GM21529 (cell line): ENCODE results near the gene OTUD6A.

ENCODE experiments used
- ATAC-seq: cut with Tn5 transposase; IDR thresholded peaks from one replicate; pipeline ENCODE4 v1.9.1; 2021; ENCODE audit not compliant: unreplicated experiment

OTUD6A gene, protein sequence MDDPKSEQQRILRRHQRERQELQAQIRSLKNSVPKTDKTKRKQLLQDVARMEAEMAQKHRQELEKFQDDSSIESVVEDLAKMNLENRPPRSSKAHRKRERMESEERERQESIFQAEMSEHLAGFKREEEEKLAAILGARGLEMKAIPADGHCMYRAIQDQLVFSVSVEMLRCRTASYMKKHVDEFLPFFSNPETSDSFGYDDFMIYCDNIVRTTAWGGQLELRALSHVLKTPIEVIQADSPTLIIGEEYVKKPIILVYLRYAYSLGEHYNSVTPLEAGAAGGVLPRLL

GRCh38 chrX:70062076-70062475, at the start of gene OTUD6A:
TSS of gene OTUD6A (plus strand) at chrX:70062457. CDS start at chrX:70062525, 68 bp downstream.
- ATAC-seq = no peak

- no peak for ATAC-seq
Observed at GRCh38 chrX:70012756-70013155, 49.5 kb upstream of the OTUD6A start.

GRCh38 chrX:70013466-70014381, 48.5 kb upstream of the OTUD6A start:
- no peak for ATAC-seq

- no peak for ATAC-seq
Observed at GRCh38 chrX:70016513-70016912, 45.7 kb upstream of the OTUD6A start.

DNA sequence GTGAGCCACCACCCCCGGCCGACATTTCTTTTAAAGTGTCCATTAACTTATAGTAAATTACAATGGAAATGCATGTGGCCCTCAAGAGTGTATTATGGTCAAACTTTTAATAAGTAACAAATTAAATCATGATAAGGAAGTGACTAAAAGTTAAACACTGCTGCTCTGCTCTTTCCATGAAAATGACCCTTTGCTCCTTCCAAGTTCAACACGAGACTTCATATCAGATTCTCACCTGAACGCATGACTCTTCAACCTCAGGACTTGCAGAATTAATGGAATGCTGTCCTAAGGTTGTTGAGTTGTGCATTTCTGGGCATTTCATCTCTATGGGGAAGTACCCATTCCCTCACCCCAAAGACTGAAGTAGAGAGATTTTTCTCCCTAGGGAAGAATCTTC, 39.6 kb upstream of the OTUD6A start:
- ATAC-seq = no peak

DNA sequence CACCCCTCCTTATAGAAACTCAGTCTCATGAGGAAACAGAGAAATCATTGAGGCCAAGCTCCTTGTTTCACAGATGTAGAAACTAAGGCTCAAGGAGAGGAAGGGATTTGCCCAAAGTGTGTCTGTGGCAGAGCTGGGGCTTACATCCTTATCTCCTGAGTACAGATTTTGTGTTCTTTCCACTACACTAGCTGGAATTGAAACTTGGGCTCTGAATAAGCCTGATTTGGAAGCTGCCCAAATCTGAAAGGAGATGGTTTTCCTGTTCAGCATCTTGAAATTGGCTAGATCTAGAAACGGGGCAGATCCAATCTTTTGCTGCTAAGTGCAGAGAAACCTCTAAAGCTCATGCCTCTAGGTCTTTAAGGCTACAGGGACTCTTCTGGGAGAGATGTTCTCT, 36.8 kb upstream of the OTUD6A start:
- no peak for ATAC-seq

GRCh38 chrX:70026112-70026850, 36.0 kb upstream of the OTUD6A start:
- no peak for ATAC-seq

DNA sequence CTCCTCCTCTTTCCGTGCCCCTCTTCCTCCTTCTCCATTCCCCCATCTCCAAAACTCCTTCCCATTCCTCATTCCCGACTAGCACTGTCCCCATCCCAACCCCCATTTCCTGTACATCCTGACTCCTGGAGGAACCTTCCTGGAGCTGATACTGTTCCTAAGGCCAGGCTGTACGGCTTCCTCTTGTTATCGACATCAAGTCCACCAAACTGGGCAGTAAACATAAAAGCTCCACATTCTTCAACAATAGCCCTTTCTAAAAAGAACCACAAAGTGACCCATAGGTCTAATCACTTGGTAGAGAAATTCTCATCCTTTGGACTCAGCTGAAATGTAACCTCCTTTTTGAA, 35.4 kb upstream of the OTUD6A start:
- no peak for ATAC-seq

GRCh38 chrX:70029863-70030262, 32.4 kb upstream of the OTUD6A start:
- ATAC-seq = no peak

DNA sequence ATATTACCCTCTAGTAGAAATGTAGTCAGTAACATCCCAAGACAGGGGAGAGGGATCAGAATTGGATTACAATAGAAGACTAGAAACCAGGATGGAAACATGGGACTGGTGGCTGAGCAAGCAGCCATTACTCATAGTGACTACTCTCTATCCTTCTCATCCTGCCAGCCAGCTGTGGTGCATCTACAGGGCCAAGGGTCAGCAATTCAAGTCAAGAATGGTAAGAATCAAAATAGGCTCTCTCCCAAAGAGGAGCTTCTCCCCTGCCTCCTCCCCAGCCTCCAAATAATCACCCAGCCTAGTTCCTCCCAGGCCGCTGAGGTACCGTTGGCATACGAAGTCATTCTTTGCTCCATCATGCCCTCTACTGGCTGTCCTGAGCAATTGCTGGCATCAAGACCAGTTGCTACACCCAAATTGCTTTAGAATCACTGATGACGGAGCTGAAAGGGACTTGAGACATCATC, 31.9 kb upstream of the OTUD6A start:
- peak; percentile 69 for ATAC-seq

DNA sequence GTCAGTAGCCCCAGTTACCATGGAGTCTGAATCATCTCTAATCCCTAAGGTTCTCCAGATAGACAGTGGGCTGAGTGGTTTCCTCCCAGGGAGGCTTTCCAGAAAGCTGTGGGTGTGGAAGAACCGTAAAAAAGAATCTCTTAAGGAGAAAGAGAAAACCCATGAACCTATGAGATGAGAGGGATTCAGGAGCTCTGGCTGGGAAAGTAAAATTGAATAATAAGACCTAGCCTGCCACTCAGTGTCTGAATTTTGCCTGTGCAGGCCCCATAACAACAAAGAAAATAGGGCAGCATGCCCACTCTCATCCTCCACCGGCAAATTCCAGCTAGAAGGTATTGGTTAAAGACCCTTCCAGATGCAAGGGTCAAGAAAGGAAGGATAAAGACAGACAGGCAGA, 29.5 kb upstream of the OTUD6A start:
- no peak for ATAC-seq

DNA sequence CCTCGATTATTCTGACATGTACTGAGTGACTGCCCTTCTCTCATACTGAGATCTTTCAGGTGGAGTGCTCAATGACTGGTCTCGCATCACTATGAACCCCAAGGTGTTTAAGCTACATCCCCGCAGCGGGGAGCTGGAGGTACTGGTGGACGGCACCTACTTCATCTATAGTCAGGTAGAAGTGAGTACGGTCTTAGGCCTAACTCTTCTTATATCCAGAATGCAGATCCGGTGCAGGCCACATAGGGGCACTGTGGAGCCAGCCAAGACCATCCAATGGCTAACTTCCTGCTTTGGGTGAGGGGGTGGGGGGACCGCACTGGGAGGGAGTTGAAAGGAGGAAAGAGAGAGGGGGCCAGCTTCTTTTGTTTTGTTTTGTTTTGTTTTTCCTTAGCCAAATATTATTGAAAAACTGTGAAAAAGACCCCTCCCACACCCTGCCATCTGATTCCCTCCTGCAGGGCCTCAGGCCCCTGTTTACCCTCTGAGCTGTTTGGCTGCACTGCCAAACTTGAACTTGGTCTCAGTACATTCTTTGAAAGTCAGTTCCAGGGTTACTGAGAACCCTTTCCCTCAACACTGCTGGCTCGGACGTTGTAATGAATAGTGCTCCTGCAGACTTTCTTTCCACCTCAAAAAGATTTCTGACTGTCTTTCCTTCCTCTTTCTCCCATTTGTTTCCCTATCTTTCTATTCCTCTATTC, 28.8 kb upstream of the OTUD6A start:
- peak; percentile 77 for ATAC-seq

DNA sequence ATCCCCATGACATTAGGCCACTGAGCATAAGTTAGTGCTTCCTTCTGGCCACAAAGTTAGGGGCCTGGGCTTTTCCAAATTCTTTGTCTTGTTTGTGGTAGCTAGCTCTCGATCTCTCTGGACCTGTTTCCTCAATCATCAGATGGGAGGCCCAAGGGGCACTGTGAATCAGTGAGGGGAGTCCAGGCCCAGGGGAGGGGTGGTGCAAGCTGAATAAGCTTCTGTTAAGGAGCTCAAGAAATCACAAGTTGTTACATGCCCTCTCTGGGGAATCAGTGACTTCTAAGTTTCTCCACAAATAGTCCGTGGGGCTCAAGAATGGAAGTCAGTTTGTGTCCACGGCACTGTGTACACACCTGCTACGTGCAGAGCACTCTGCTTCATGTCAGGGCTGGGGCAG, 27.6 kb upstream of the OTUD6A start:
- no peak for ATAC-seq

DNA sequence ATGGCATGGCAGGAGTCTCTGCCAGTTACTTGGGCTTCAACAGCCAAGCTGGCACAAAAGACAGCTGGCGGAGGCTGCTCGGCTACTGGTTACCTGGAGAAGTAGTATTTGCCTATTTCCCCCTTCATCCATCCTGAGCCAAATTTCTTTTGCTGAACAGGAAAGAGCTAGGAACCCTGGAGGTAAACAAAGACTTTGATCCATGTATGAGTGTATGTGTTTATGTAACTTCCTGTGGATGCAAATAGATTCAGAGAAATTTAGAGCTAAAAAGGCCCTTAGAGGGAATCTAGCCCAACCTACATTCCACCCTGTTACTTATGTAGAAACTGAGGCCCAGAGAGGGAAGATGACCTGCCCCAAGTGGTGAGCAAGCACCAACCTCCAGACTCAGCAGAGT, 23.7 kb upstream of the OTUD6A start:
- no peak for ATAC-seq

DNA sequence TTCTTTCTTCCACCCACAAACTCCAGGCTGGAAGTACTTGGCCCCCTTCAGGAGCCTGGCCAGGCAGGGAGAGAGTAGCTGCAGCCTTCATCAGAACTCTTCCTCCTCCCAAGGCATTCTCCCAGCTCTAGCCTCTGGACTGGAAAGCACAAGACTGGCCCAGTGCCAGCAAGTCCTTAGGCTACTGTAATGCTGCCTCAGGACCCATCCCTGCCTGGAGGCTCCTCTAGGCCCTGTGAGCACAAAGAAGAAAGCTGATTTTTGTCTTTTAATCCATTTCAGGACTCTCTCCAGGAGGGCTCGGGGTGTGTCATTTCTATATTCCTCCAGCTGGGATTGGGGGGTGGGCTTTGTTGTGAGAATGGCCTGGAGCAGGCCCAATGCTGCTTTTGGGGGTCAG, 23.3 kb upstream of the OTUD6A start:
- ATAC-seq = no peak

GRCh38 chrX:70039758-70040157, 22.5 kb upstream of the OTUD6A start:
- no peak for ATAC-seq

GRCh38 chrX:70041993-70042392, 20.3 kb upstream of the OTUD6A start:
- no peak for ATAC-seq

DNA sequence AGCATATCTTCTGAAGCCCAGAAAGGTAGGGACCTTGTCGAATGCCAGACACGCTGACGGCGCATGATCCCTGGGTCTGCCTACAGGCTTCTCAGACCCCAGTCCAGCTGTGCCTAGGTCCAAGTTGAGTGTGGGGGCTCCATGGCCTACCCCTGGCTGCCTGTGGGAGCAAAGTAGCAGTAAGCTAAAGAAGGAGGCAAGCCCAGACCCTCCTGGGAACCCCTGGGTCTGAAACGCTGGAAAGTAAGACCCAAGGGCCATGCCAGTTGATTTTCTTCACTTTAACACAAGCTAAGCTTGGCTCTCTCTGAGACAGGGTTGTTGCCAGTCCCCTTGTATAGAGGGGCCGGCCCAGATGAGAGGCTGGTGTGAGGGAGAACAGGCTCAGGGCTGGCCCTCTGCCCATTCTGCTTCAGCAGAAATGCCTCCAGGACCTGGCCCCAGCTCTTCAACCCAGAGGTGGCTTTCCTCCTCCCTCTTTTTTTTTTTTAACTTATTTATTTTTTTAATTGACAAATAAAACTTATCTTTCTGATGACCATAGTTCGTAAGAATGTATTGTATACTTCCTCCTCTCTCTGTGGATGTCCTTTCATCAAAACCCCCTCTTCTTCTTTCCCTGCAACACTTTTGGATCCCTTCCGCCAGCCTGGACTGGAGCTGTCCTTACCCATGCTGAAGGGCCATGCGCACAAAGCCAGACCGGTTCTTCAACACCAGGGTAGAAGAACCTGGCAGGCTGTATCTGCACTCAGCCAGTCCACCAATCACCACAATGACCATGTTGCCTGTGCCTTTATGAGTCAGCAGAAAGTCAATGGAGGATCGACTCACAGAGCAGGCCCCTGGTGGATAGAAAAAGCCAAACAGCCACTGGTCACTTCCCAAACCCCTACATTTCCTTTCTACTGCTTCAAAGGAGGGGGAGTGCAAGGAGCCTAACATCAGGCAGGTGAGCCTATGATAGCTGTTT, 19.6 kb upstream of the OTUD6A start:
- ATAC-seq = no peak

DNA sequence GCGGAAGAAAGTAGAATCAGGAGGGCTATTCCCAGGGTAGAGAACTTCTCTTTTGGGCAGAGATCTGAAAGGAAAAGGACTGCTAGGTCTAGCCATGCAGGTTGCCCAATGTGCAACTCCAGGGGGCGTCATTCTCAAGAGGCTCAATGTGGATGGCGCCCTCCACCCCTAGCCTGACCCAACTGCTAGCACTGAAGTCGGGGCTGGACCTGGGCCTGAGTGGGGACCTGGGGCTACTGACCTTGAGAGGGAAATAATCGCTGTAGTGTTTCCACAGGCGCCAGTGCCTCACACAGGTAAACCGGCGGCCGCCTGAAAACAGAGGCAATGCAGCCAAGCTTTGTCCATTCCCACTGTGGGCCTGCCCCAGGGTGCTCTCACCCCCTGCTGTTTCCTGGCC, 18.6 kb upstream of the OTUD6A start:
- ATAC-seq = no peak
